ENCODE measurements around the gene CTRL.

DNA sequence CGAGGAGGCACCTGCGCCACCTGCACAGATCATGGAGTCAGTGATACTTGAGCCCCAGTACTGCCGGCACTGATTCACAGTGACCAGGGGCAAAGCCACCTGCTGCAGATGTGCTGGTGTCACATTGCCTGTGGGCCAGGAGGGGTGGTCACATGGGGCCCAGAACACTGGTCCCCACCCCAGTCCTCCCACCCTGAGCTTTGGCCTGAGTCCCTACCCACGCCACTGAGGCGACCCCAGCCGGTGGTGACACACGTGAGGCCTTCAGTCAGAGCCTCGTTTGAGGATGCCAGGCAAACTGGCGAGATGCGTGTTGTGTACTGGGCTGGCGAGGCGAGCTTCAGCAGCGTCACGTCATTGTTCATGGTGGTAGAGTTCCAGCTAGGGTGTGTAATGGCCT lies 1.5 kb downstream of the CTRL start:
- TF ChIP-seq TAF1 (IDR thresholded peaks at IDR 0.05; ENCODE audit: borderline replicate concordance, low read depth, low read length) (no peak), POLR2A (IDR thresholded peaks at IDR 0.05; ENCODE audit: low read depth, low read length) (no peak)

Measured in GM12892 (cell line).